K562 (cell line): Measurements from ENCODE around the gene KRTAP2-1. TPM values are rescaled to one million over a fixed set of nuclear protein-coding genes. Genes with fewer than 3 reads are reported as not detected.

Source experiments
- ATAC-seq: fragments of 200-7000 bp; cut with Tn5 transposase; 3 replicates; pipeline ENCODE4 v1.9.1; 2020; ENCODE audit warnings: moderate library complexity
- BruUV-seq: library from RNA; stranded (reverse); fragments of 400-500 nt; replicated peaks from 2 replicates; lab custom pipeline; 2021; lab: Mats Ljungman, UMichigan
- CTCF ChIA-PET: fragments of 300-600 bp; formaldehyde crosslinking; extraction: SDS; loops from one replicate; lab custom pipeline; 2021; ENCODE audit warnings: low intra/inter-chr PET ratio; lab: Yijun Ruan, JAX
- POLR2A ChIA-PET: fragments of 300-600, 350-650 bp; sonication (Branson Sonifier 250); formaldehyde crosslinking; extraction: SDS; loops from one replicate; lab custom pipeline; 2021; ENCODE audit warnings: antibody characterized with exemption, inconsistent platforms; lab: Yijun Ruan, JAX
- DNase-seq, 4 experiments: peaks; one replicate each; pipeline versions ENCODE4 v3.0.0 to v3.0.0-alpha.2; 2011 to 2018; ENCODE audit warnings: low spot score in 3 of 4, mixed read lengths in 3 of 4; ENCODE audit errors: extremely low read depth in 1 of 4
- FAIRE-seq: peaks from 2 replicates; lab custom pipeline; 2011; peaks lifted over from hg19 to GRCh38; lab: Jason Lieb, UNC
- H2AFZ ChIP-seq: 2 replicates; pipeline ENCODE4 v1.6.0; 2011; ENCODE audit warnings: low read depth, low read length, control low read depth, inconsistent platforms
- H3K27ac ChIP-seq: fragments of 200-600 bp; 3 replicates; pipeline ENCODE4 v1.8.0; 2011; ENCODE audit warnings: low read depth, mild to moderate bottlenecking, control low read depth, inconsistent platforms, low read length, moderate library complexity, mixed read lengths; ENCODE audit errors: extremely low read depth
- H3K27me3 ChIP-seq, 2 experiments: fragments of 300-600 bp in 1 of 2; 2 replicates in 1 of 2; 3 replicates in 1 of 2; pipeline versions ENCODE4 v1.6.0 to v1.8.0; 2011; ENCODE audit warnings: inconsistent platforms in 2 of 2, low read length in 2 of 2, mild to moderate bottlenecking in 1 of 2, mixed read lengths in 1 of 2, moderate library complexity in 1 of 2; ENCODE audit not compliant: control insufficient read depth in 2 of 2, insufficient read depth in 2 of 2
- H3K36me3 ChIP-seq: fragments of 300-600 bp; 3 replicates; pipeline ENCODE4 v1.8.0; 2011; ENCODE audit warnings: mild to moderate bottlenecking, low read length, inconsistent platforms; ENCODE audit not compliant: control insufficient read depth, insufficient read depth
- H3K4me1 ChIP-seq, 2 experiments: fragments of 200-600 bp in 1 of 2; replicated peaks in 1 of 2; 2 replicates in 1 of 2; 3 replicates in 1 of 2; pipeline versions ENCODE4 v1.5.1 to v1.8.0; 2011; ENCODE audit warnings: inconsistent platforms in 2 of 2, low read length in 2 of 2, mild to moderate bottlenecking in 1 of 2, mixed read lengths in 1 of 2, moderate library complexity in 1 of 2; ENCODE audit not compliant: control insufficient read depth in 2 of 2, insufficient read depth in 2 of 2
- H3K4me2 ChIP-seq: 2 replicates; pipeline ENCODE4 v1.6.1; 2011; ENCODE audit warnings: low read length, control low read depth, inconsistent platforms, mixed read lengths; ENCODE audit not compliant: insufficient read depth
- H3K4me3 ChIP-seq: fragments of 200-600 bp; sonication (generic), shearing (Covaris generic); 2 replicates; pipeline ENCODE4 v1.5.1; 2016; ENCODE audit warnings: control low read depth, inconsistent platforms
- H3K79me2 ChIP-seq: fragments of 200-600 bp; 3 replicates; pipeline ENCODE4 v1.8.0; 2011; ENCODE audit warnings: low read length, inconsistent platforms; ENCODE audit not compliant: control insufficient read depth, insufficient read depth
- H3K9ac ChIP-seq, 2 experiments: 2 replicates each; pipeline versions ENCODE4 v1.6.0 to v1.6.1; 2011; ENCODE audit warnings: low read depth in 2 of 2, low read length in 2 of 2, control low read depth in 1 of 2, inconsistent platforms in 1 of 2, mild to moderate bottlenecking in 1 of 2, mixed read lengths in 1 of 2; ENCODE audit not compliant: insufficient read depth in 1 of 2
- H3K9me1 ChIP-seq: one replicate; pipeline ENCODE4 v1.6.0; 2011; ENCODE audit warnings: inconsistent platforms, mild to moderate bottlenecking, low read length, moderate library complexity; ENCODE audit not compliant: control insufficient read depth, insufficient read depth
- H3K9me3 ChIP-seq: replicated peaks from 2 replicates; pipeline ENCODE4 v1.5.1; 2011; ENCODE audit warnings: low read depth, low read length, inconsistent platforms; ENCODE audit not compliant: control insufficient read depth, insufficient read depth
- H4K20me1 ChIP-seq: replicated peaks from 2 replicates; pipeline ENCODE4 v1.6.1; 2011; ENCODE audit warnings: low read length, inconsistent platforms, mixed read lengths; ENCODE audit not compliant: control insufficient read depth, insufficient read depth
- ATF7 ChIP-seq: fragments of 450-650 bp; IDR thresholded peaks from 2 replicates; pipeline ENCODE4 v1.7.1; 2014; ENCODE audit warnings: mild to moderate bottlenecking, moderate library complexity
- CUX1 ChIP-seq: fragments of 200-800 bp; sonication (Bioruptor generic); IDR thresholded peaks from 2 replicates; pipeline ENCODE4 v1.6.1; 2016; ENCODE audit warnings: missing genetic modification characterization, missing compliant biosample characterization
- FOXJ3 ChIP-seq: sonication (generic); formaldehyde crosslinking; IDR thresholded peaks from 2 replicates; pipeline ENCODE4 v1.4.0; 2020; ENCODE audit warnings: mild to moderate bottlenecking, missing genetic modification reagents
- MAFK ChIP-seq: IDR thresholded peaks from 2 replicates; pipeline ENCODE4 v1.6.1; 2011; ENCODE audit warnings: low read length, improper control_type of control experiment
- RNF219 ChIP-seq: fragments of 250-450 bp; sonication (Bioruptor Pico); IDR thresholded peaks from 2 replicates; pipeline ENCODE4 v1.5.0; 2022; ENCODE audit warnings: mild to moderate bottlenecking
- ZBTB2 ChIP-seq: fragments of 450-650 bp; IDR thresholded peaks from 2 replicates; pipeline ENCODE4 v1.6.1; 2016; ENCODE audit warnings: antibody characterized with exemption
- ZKSCAN8 ChIP-seq: fragments of 200-800 bp; sonication (Bioruptor generic); IDR thresholded peaks from 2 replicates; pipeline ENCODE4 v1.6.1; 2016; ENCODE audit warnings: missing genetic modification characterization, missing compliant biosample characterization
- ZZZ3 ChIP-seq: fragments of 450-650 bp; IDR thresholded peaks from 2 replicates; pipeline ENCODE4 v1.6.1; 2016; ENCODE audit warnings: antibody characterized with exemption, mild to moderate bottlenecking, moderate library complexity
- in situ Hi-C: fragments of 300-500 bp; cut with MboI; formaldehyde crosslinking; loops from 4 replicates; pipeline ENCODE4 v1.15.0; 2018; ENCODE audit warnings: inconsistent platforms, mixed read lengths
- intact Hi-C: fragments of 100-400 bp; cut with micrococcal nuclease; formaldehyde crosslinking; loops from 2 replicates; pipeline ENCODE4 v1.14.2; 2022
- polyA plus RNA-seq, 8 experiments: library from polyadenylated mRNA; depleted of rRNA in 4 of 8; stranded (reverse) in 5 of 8; unstranded in 3 of 8; fragments of >200 nt; fragmentation: Nextera tagmentation in 2 of 8; fragmentation: Illumina TruSeq in 1 of 8; extraction: Ambion mirVana in 2 of 8; extraction: Trizol in 1 of 8; gene quantifications; 2 replicates each; pipeline versions ENCODE4 v1.2.1 to v1.2.3, GENCODE V29; 2011 to 2014; ENCODE audit warnings: inconsistent platforms in 1 of 8, missing spikeins in 1 of 8
- total RNA-seq, 7 experiments: library from RNA; depleted of rRNA in 6 of 7; stranded (reverse); fragments of >200 nt in 6 of 7; fragmentation: Illumina TruSeq in 2 of 7; extraction: Trizol in 2 of 7; gene quantifications; 2 replicates each; pipeline versions ENCODE4 v1.2.1 to v1.2.3, GENCODE V29; 2011 to 2021; ENCODE audit warnings: low replicate concordance in 1 of 7

Gene KRTAP2-1
- total and polyA plus RNA-seq, 9 of the 15 experiments (the other 6 are each of a cell fraction or from before 2014, with no cell fraction given) = not detected

DNA sequence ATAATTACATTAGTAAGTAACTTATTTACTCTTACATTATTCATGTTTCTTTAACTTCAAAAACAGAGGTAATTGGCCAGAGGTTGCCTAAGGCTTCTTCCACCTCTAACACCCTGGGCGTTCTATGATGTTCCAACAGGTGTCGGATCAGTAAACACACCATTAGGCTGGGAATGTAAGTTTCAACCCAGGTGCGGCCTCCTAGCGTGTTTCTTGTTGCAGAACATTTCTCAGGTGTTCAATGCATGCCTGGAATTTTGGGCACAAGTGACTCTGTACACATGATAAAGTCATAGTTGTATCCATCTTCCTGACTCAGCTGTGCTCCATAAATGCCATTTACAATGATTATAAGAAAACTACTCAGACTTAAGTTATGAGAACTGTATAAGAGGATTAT, 6.9 kb upstream of the KRTAP2-1 start (continued):
- TF ChIP-seq CUX1 (CRISPR knock-in tag) = no peak
- TF ChIP-seq ZKSCAN8 (CRISPR knock-in tag) = no peak
- no peak for TF ChIP-seq ZBTB2

- Histone ChIP-seq H3K9me1 (no peaks in the 10 kb centered on the region), H3K79me2 (no peaks in the 10 kb centered on the region), H3K9ac (no peak overlapping the region), H3K4me3 (no peak overlapping the region), H3K36me3 (no peaks in the 10 kb centered on the region), H3K4me1 (no peaks in the 10 kb centered on the region), H3K27ac (no peak overlapping the region)
- in situ Hi-C loops = no loop called here
- no peak for DNase-seq
- CTCF ChIA-PET = no interaction called here
- BruUV-seq = no TSS peak
- TF ChIP-seq FOXJ3 (CRISPR knock-in tag) (no peak), RNF219 (CRISPR knock-in tag) (no peak), ZZZ3 (no peak), MAFK (no peak), ATF7 (no peak)
- TF ChIP-seq, all 486 proteins: peak for 0
- H3K9me3 ChIP-seq = no peaks in the 10 kb centered on the region
- H2AFZ ChIP-seq = no peak overlapping the region
- H3K4me2 ChIP-seq = no peak overlapping the region
- POLR2A ChIA-PET = no interaction called here
- intact Hi-C loops = no loop called here
- FAIRE-seq = no peak
- no peak for ATAC-seq
- peaks cover 7% of the 10 kb centered on the region in 2 experiments; a peak in 4 of 5 replicates for H3K27me3 ChIP-seq
- H4K20me1 ChIP-seq = no peaks in the 10 kb centered on the region
Measured at GRCh38 chr17:41052566-41052965, 5.5 kb upstream of the KRTAP2-1 start.
